HCT116 (cell line): ENCODE data around the gene GCK.

Experiments
- EZH2phosphoT487 ChIP-seq: fragments of 200-600 bp; IDR thresholded peaks from 2 replicates; pipeline ENCODE4 v1.6.1; 2018; ENCODE audit warnings: antibody characterized with exemption, borderline replicate concordance
- POLR2A ChIP-seq: IDR thresholded peaks from 2 replicates; pipeline ENCODE4 v1.7.0; 2011; ENCODE audit warnings: borderline replicate concordance; ENCODE audit not compliant: insufficient read depth, insufficient read length; ENCODE audit errors: extremely low read depth
- RAD21 ChIP-seq: IDR thresholded peaks from 2 replicates; pipeline ENCODE4 v1.6.1; 2012; ENCODE audit warnings: low read depth, mild to moderate bottlenecking
- SIN3A ChIP-seq: IDR thresholded peaks from 2 replicates; pipeline ENCODE4 v1.6.1; 2012; ENCODE audit warnings: low read depth
- TF ChIP-seq, protein P1 (sequence below), 3 experiments: fragments of 200-600 bp in 1 of 3; sonication (generic) in 1 of 3; IDR thresholded peaks in 2 of 3; conservative IDR thresholded peaks in 1 of 3; 2 replicates each; pipeline ENCODE4 v1.5.1; 2012 to 2017; ENCODE audit warnings: low read depth in 2 of 3, low read length in 2 of 3, antibody characterized with exemption in 1 of 3, borderline replicate concordance in 1 of 3, control low read depth in 1 of 3, mild to moderate bottlenecking in 1 of 3, mixed read lengths in 1 of 3, mixed run types in 1 of 3, moderate library complexity in 1 of 3; ENCODE audit not compliant: insufficient read depth in 1 of 3

DNA sequence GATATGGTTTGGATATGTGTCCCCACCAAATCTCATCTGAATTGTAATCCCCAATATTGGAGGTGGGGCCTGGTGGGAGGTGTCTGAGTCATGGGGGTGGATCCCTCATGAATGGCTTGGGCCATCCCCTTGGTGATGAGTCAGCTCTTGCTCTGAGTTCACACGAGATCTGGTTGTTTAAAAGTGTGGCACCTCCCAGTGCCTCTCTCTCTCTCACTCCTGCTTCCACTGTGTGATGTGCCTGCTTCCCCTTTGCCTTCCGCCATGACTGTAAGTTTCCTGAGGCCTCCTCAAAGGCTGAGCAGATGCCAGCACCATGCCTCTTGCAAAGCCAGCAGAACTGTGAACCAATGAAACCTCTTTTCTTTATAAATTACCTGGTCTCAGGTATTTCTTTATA, 4.8 kb upstream of the GCK start:
- TF ChIP-seq SIN3A = no peak
- no peak for TF ChIP-seq RAD21
- TF ChIP-seq POLR2A = no peak
- TF ChIP-seq, protein P1, sequence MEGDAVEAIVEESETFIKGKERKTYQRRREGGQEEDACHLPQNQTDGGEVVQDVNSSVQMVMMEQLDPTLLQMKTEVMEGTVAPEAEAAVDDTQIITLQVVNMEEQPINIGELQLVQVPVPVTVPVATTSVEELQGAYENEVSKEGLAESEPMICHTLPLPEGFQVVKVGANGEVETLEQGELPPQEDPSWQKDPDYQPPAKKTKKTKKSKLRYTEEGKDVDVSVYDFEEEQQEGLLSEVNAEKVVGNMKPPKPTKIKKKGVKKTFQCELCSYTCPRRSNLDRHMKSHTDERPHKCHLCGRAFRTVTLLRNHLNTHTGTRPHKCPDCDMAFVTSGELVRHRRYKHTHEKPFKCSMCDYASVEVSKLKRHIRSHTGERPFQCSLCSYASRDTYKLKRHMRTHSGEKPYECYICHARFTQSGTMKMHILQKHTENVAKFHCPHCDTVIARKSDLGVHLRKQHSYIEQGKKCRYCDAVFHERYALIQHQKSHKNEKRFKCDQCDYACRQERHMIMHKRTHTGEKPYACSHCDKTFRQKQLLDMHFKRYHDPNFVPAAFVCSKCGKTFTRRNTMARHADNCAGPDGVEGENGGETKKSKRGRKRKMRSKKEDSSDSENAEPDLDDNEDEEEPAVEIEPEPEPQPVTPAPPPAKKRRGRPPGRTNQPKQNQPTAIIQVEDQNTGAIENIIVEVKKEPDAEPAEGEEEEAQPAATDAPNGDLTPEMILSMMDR (IDR thresholded peaks at IDR 0.05 in 2 of 3, conservative IDR thresholded peaks at IDR 0.05 in 1 of 3; ENCODE audit: borderline replicate concordance in 1 of 3, insufficient read depth in 1 of 3, low read depth in 2 of 3, low read length in 2 of 3) = no peak
- no peak for TF ChIP-seq EZH2phosphoT487
